Activated naive CD4-positive, alpha-beta T cell treated with anti-CD3 and anti-CD28 coated beads for 36 hours (primary cell): ENCODE results near the gene LMOD3. TPM values are rescaled to one million over a fixed set of nuclear protein-coding genes. Genes with fewer than 3 reads are reported as not detected.

Experiments used
- CTCF ChIA-PET: fragments of 350-600 bp; sonication (Branson Sonifier 250); formaldehyde crosslinking; loops from one replicate; lab custom pipeline; 2021; ENCODE audit warnings: antibody characterized with exemption; lab: Charles Lee
- DNase-seq: peaks from one replicate; pipeline ENCODE4 v3.0.0-alpha.2; 2020
- H3K27ac Mint-ChIP-seq: one replicate; pipeline ENCODE4 v1.8.0; 2021; ENCODE audit warnings: mild to moderate bottlenecking, mixed read lengths
- H3K27me3 Mint-ChIP-seq: one replicate; pipeline ENCODE4 v1.8.0; 2021; ENCODE audit warnings: low read depth, mixed read lengths
- H3K36me3 Mint-ChIP-seq: one replicate; pipeline ENCODE4 v1.8.0; 2021; ENCODE audit warnings: low read depth, mixed read lengths
- H3K4me1 Mint-ChIP-seq: one replicate; pipeline ENCODE4 v1.8.0; 2021; ENCODE audit warnings: low read depth, mixed read lengths
- H3K4me3 Mint-ChIP-seq: one replicate; pipeline ENCODE4 v1.8.0; 2021; ENCODE audit warnings: mild to moderate bottlenecking, moderate library complexity, mixed read lengths
- H3K9me3 Mint-ChIP-seq: one replicate; pipeline ENCODE4 v1.8.0; 2021; ENCODE audit warnings: mixed read lengths
- intact Hi-C: fragments of 100-400 bp; cut with micrococcal nuclease; formaldehyde crosslinking; loops from one replicate; pipeline ENCODE4 v1.15.1; 2023
- total RNA-seq, 2 experiments: library from RNA; stranded (reverse); gene quantifications; one replicate each; pipeline ENCODE4 v1.2.3, GENCODE V29; 2021

Gene LMOD3
- total RNA-seq, 2 experiments from 2014 or later = not detected

DNA sequence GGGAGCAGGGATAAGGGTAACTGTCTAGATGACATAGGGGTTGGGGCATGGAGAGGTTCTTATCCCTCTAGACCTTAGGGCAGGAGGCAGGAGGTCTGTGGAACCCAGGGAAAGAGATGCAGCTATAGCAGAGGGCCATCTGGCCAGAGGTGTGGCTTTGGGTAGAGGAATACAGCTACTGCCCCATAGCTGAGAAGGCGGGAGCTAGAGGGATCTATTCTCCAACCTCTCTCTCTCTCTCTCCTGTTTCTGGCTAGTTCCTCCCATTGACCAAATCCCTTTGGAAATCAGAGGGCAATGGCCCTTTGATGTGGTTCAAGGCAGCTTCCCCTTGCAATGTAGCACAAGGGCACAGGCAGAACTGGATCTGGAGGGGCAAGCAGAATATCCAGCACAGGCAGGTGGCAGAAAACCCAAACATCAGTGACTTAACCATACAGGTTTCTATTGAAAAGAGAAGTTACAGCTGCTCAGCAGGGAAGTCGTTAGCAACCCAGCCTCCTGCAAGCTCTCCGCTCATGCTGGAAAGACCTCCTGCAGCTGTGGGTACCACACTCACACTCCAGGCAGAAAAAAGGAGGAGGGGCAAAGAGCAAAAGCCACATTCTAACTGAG lies 22.3 kb upstream of the LMOD3 start:
- intact Hi-C loops = no loop called here
- CTCF ChIA-PET = interaction anchor here (0.9 to 1.1 kb wide), 2 partner anchors 22 to 157 kb away, joined by 3 read pairs; partner anchors contain the start of gene LMOD3
- H3K27me3 Mint-ChIP-seq = peaks cover 2% of the 10 kb centered on the region

DNA sequence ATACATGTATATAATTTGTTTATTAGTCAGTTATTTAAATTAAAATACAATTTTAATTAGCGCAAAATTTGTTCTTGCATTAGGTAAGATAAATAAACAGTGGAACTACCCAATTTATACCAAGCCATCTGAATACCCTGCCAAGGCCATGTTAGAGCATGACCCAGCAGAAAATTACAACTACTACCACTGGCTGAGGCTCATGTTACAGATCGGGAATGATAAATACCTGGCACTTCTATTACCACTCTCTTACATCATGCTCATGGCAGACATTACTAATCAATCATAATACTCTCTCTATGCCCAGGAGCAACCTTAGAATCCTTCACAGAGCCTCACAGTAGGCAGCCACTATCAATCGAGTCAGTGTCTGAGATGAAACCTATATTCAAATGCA lies 21.2 kb upstream of the LMOD3 start:
- H3K9me3 Mint-ChIP-seq = no peaks in the 10 kb centered on the region
- intact Hi-C loops = no loop called here

More for the DNA sequence above, 22.3 kb upstream of the LMOD3 start:
- no peak for DNase-seq
- Mint-ChIP-seq H3K36me3 (no peaks in the 10 kb centered on the region), H3K4me3 (no peak overlapping the region), H3K9me3 (no peaks in the 10 kb centered on the region), H3K27ac (no peak overlapping the region), H3K4me1 (no peaks in the 10 kb centered on the region)

DNA sequence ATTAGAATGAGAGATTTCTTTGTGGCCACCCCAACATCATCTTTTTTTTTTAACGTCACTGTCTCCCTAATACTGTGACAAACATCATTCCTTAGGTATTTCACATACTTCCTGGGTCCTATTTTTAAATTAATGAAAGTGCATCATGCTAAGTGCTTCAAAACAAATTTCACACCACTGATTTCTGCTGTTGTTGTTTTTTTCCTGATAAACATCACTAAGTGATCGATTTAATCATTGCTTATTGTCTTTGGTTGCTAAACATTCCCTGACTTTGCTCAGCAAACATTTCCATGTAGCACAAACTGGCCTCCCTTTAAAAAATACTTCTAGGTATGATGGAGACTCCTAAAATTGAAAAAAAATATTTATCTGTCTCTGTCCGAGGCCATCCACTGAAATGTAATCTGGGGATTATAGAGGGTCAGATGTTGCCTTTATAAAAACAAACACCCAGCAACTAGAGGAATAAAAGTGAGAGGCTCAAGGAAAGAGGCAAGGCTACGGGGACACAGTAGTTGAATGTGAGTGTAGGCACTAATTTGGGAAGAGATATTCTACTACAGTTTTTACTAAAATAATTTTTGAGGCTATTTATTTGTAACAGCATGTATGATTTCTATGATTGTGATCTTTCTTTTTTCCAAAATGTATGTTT lies 20.5 kb upstream of the LMOD3 start:
- no peak for DNase-seq
- CTCF ChIA-PET = interaction anchor here (0.8 to 0.9 kb wide), 2 partner anchors 19 to 111 kb away, joined by 7 to 9 read pairs; no protein-coding TSS in a partner anchor
- H3K4me3 Mint-ChIP-seq = no peak overlapping the region
- intact Hi-C loops = no loop called here
- no peaks in the 10 kb centered on the region for H3K9me3 Mint-ChIP-seq
- no peaks in the 10 kb centered on the region for H3K4me1 Mint-ChIP-seq
- H3K27me3 Mint-ChIP-seq = peaks cover 2% of the 10 kb centered on the region
- H3K36me3 Mint-ChIP-seq = no peaks in the 10 kb centered on the region
- H3K27ac Mint-ChIP-seq = no peak overlapping the region

More for the DNA sequence above, 21.2 kb upstream of the LMOD3 start:
- H3K36me3 Mint-ChIP-seq = no peaks in the 10 kb centered on the region
- no peaks in the 10 kb centered on the region for H3K4me1 Mint-ChIP-seq
- H3K27me3 Mint-ChIP-seq = peaks cover 2% of the 10 kb centered on the region
- no peak overlapping the region for H3K27ac Mint-ChIP-seq
- CTCF ChIA-PET = interaction anchor here (1.1 kb wide), 1 partner anchor 21 kb away, joined by 3 read pairs; the partner anchor contains the start of gene LMOD3
- DNase-seq = no peak
- no peak overlapping the region for H3K4me3 Mint-ChIP-seq

DNA sequence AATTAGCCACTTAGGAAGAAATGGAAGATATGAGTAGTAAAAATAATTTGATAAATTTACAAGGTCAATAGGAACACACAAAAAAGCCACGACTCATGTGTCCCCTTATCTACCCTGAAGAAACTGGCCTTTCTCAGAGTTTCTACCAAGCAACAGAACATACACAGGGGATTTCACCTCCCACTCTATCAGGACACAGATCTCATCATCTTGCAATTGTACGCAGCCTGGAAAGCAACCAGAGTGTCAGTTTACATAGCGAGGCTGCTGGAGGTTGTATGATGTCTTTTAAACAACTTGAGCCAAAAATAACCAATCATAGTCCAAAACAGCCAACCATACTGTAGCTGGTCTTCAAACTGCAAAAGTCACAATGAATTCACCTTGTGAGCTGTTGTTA lies 19.7 kb upstream of the LMOD3 start:
- no peaks in the 10 kb centered on the region for H3K4me1 Mint-ChIP-seq
- CTCF ChIA-PET = interaction anchor here (0.8 to 0.9 kb wide), 2 partner anchors 20 to 112 kb away, joined by 7 to 9 read pairs; no protein-coding TSS in a partner anchor
- no peak for DNase-seq
- H3K27ac Mint-ChIP-seq = no peak overlapping the region
- no peak overlapping the region for H3K4me3 Mint-ChIP-seq
- H3K36me3 Mint-ChIP-seq = no peaks in the 10 kb centered on the region
- H3K27me3 Mint-ChIP-seq = peaks cover 2% of the 10 kb centered on the region
- intact Hi-C loops = no loop called here
- H3K9me3 Mint-ChIP-seq = no peaks in the 10 kb centered on the region

DNA sequence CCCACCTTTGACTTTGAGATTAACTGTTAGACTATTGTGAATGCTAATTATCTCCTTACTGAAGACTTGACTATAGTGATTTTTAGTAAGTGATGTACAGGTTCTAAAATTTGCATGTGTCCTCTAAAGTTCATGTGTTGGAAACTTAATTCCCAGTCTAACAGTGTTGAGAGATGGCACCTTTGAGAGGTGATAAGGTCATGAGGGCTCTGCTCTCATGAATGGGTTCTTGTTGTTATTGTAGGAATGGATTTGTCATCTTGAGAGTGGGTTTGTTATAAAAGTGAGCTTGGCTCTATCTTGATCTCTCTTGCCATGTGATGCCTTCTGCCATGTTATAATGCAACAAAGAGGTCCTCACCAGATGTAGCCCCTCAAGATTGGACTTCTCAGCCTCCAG lies 18.9 kb upstream of the LMOD3 start:
- DNase-seq = no peak
- H3K4me3 Mint-ChIP-seq = no peak overlapping the region
- CTCF ChIA-PET = interaction anchor here (1.1 kb wide), 1 partner anchor 20 kb away, joined by 3 read pairs; no protein-coding TSS in a partner anchor
- H3K4me1 Mint-ChIP-seq = no peaks in the 10 kb centered on the region
- intact Hi-C loops = no loop called here
- no peaks in the 10 kb centered on the region for H3K36me3 Mint-ChIP-seq
- H3K27me3 Mint-ChIP-seq = peaks cover 2% of the 10 kb centered on the region
- no peak overlapping the region for H3K27ac Mint-ChIP-seq
- no peaks in the 10 kb centered on the region for H3K9me3 Mint-ChIP-seq

DNA sequence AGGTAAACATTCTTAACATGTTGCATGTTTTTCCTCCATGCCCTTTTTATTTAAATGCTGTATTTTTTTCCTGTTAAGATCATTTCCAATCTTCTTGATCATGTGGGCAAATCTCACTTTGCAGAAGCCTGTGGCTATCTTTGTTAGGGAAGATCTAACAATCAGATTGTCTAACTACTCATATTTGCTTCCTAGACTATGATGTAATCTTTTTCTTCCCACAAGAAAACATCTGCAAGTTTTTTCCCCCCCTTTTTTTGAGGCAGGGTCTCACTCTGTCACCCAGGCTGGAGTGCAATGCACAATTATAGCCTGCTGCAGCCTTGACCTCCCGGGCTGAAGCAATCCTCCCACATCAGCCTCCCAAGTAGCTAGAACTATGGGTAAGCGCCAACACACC lies 15.0 kb upstream of the LMOD3 start:
- intact Hi-C loops = no loop called here
- H3K4me3 Mint-ChIP-seq = no peak overlapping the region
- peaks cover 8% of the 10 kb centered on the region for H3K27me3 Mint-ChIP-seq
- no peaks in the 10 kb centered on the region for H3K4me1 Mint-ChIP-seq
- no peak overlapping the region for H3K27ac Mint-ChIP-seq
- DNase-seq = no peak
- CTCF ChIA-PET = interaction anchor here (1.8 kb wide), 1 partner anchor 13 kb away, joined by 3 read pairs; no protein-coding TSS in a partner anchor
- peaks cover 2% of the 10 kb centered on the region for H3K9me3 Mint-ChIP-seq
- no peaks in the 10 kb centered on the region for H3K36me3 Mint-ChIP-seq

DNA sequence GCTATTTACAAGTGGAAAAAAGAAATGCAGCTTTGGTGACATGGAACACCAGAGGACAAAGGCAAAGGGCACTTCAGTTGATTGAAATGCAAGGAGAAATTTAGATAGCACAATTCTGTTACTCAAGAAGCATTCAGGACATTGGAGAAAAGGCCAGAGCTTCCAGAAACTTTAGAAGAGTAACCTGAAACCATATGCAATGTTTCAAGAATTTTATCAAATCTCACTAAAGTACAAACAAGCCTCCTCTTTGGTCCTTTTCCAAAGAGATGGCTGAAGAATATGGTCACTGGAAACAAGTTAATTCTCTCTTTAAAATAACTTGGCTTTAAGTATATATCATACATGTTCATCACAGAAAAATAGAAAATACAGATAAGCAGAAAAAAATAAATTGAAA lies 14.6 kb upstream of the LMOD3 start:
- no peak overlapping the region for H3K4me3 Mint-ChIP-seq
- CTCF ChIA-PET = interaction anchor here (1.5 kb wide), 1 partner anchor 24 kb away, joined by 5 read pairs; no protein-coding TSS in a partner anchor
- H3K4me1 Mint-ChIP-seq = no peaks in the 10 kb centered on the region
- no peak for DNase-seq
- H3K27ac Mint-ChIP-seq = no peak overlapping the region
- H3K27me3 Mint-ChIP-seq = peaks cover 8% of the 10 kb centered on the region
- intact Hi-C loops = no loop called here
- peaks cover 2% of the 10 kb centered on the region for H3K9me3 Mint-ChIP-seq
- no peaks in the 10 kb centered on the region for H3K36me3 Mint-ChIP-seq

DNA sequence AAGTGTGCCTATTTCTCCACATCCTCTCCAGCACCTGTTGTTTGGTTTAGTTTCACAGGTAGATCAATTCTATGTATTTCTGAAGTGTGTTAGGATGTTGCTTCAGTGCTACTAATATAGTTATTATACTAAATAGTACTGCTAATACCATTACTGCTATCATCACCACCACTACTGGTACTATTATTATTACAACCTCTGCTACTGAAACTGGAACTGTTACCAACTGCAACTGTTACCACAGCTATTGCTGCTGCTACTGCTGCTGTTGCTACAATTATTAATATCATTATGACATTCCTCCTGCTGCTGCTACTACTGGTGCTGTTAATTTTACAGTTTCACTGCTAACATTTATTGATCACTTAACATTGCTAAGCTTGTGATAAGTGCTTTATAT lies 8.3 kb upstream of the LMOD3 start:
- Mint-ChIP-seq H3K27me3 (peaks cover 7% of the 10 kb centered on the region), H3K9me3 (peaks cover 2% of the 10 kb centered on the region), H3K27ac (no peak overlapping the region), H3K4me3 (no peak overlapping the region), H3K36me3 (no peaks in the 10 kb centered on the region), H3K4me1 (no peaks in the 10 kb centered on the region)
- CTCF ChIA-PET = interaction anchor here (0.5 to 3.5 kb wide), 2 partner anchors 10 to 28 kb away, joined by 3 to 16 read pairs; partner anchors contain the start of gene LMOD3
- intact Hi-C loops = no loop called here
- no peak for DNase-seq

DNA sequence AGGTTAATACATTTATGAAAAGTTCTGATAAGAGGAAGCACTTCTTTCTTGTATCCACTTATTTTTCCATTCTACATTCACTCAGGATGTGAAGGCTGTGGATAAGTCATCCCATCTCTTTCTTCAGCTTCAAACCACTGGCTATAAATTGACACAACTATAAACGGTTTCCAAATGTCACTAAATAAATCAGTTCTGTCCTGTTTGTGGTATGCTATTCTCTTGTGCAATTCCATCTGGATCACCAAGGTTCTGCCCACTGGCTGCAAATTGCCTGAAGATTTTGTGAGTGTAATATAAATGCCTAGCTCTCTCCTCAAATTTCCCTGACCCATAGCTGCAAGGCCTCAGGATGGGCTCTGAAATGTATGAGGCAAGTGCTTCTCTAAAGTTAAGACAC lies 7.1 kb upstream of the LMOD3 start:
- no peak for DNase-seq
- CTCF ChIA-PET = interaction anchor here (0.8 kb wide), 1 partner anchor 8 kb away, joined by 3 read pairs; no protein-coding TSS in a partner anchor
- Mint-ChIP-seq H3K9me3 (peaks cover 2% of the 10 kb centered on the region), H3K36me3 (no peaks in the 10 kb centered on the region), H3K4me3 (no peak overlapping the region), H3K27ac (no peak overlapping the region), H3K27me3 (peaks cover 4% of the 10 kb centered on the region), H3K4me1 (no peaks in the 10 kb centered on the region)
- intact Hi-C loops = no loop called here

DNA sequence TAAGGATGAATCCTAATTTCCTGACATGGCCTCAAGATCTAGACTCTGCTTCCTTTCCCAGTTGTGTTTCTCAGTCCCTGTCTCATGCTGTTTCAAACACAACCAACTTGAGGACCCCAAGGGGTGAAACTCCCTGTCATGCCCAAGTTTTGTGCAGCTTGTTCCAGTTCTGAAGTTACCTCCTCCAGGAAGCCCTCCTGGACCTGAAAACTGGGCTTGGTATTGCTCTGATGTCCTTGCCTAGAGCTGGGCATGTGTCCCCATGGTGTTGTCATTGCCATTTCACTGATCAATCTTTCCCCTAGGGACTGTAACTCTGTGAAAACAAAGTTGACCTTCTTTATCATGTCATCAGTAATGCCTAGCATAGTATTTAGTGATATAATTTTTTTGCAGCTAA lies 6.1 kb upstream of the LMOD3 start:
- H3K27ac Mint-ChIP-seq = no peak overlapping the region
- CTCF ChIA-PET = no interaction called here
- intact Hi-C loops = no loop called here
- DNase-seq = no peak
- H3K4me1 Mint-ChIP-seq = no peaks in the 10 kb centered on the region
- H3K9me3 Mint-ChIP-seq = peaks cover 2% of the 10 kb centered on the region
- no peaks in the 10 kb centered on the region for H3K36me3 Mint-ChIP-seq
- H3K27me3 Mint-ChIP-seq = peaks cover 2% of the 10 kb centered on the region
- no peak overlapping the region for H3K4me3 Mint-ChIP-seq

DNA sequence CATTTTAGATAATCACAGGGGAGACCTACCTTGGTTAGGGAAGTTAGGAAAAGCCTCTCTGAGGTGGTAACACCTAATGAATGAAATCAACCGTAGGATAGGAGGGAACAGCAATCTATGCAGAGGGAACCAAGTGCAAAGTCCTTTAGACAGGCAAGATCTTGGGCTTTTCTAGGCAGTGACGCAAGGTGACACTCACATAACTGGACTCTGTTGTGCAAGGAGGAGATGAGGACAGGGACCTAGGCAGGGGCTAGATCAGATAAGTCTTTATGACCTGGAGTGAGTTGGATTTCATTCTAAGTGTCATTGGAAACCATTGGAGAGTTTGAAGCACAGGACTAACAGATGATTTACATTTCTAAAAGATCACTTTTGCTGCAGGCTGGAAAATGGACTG lies 4.6 kb upstream of the LMOD3 start:
- H3K4me1 Mint-ChIP-seq = no peaks in the 10 kb centered on the region
- H3K9me3 Mint-ChIP-seq = no peaks in the 10 kb centered on the region
- DNase-seq = no peak
- CTCF ChIA-PET = interaction anchor here (1.1 to 2.1 kb wide), 2 partner anchors 36 to 179 kb away, joined by 3 to 10 read pairs; no protein-coding TSS in a partner anchor
- intact Hi-C loops = no loop called here
- H3K4me3 Mint-ChIP-seq = no peak overlapping the region
- no peaks in the 10 kb centered on the region for H3K36me3 Mint-ChIP-seq
- H3K27me3 Mint-ChIP-seq = peaks cover 1% of the 10 kb centered on the region
- H3K27ac Mint-ChIP-seq = no peak overlapping the region

DNA sequence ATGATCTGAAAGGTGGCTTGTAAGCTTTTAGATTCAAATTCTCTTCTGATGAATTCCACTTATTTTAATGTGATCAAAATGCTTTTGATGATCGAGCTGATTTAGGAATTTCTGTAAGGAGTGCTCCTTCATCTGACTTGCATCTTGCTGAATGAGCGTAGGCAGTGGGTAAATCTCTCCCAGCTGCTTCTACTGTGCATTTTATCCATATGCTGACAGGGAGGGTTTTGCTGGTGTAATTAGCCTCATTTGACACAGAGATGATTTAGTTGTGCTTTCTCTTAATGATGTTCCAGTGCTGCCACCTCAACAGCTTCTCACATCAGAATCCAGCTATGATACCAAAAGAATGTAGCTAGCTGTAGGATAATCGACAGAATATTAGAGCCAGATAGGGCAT lies 3.8 kb upstream of the LMOD3 start:
- no peaks in the 10 kb centered on the region for H3K27me3 Mint-ChIP-seq
- H3K36me3 Mint-ChIP-seq = no peaks in the 10 kb centered on the region
- H3K27ac Mint-ChIP-seq = no peak overlapping the region
- H3K9me3 Mint-ChIP-seq = no peaks in the 10 kb centered on the region
- peaks cover under 1% of the 10 kb centered on the region for H3K4me1 Mint-ChIP-seq
- CTCF ChIA-PET = interaction anchor here (1.3 to 2.1 kb wide), 2 partner anchors 12 to 180 kb away, joined by 4 to 10 read pairs; no protein-coding TSS in a partner anchor
- no peak overlapping the region for H3K4me3 Mint-ChIP-seq
- intact Hi-C loops = no loop called here
- no peak for DNase-seq
